ENCODE measurements around the gene CLK4. TPM values are rescaled to one million over a fixed set of nuclear protein-coding genes. Genes with fewer than 3 reads are reported as not detected.

The CLK4 gene
- total and polyA plus RNA-seq, 2 of the 8 experiments (the other 6 are each of a cell fraction or from before 2014, with no cell fraction given) = 8.1 to 12.6 TPM

DNA sequence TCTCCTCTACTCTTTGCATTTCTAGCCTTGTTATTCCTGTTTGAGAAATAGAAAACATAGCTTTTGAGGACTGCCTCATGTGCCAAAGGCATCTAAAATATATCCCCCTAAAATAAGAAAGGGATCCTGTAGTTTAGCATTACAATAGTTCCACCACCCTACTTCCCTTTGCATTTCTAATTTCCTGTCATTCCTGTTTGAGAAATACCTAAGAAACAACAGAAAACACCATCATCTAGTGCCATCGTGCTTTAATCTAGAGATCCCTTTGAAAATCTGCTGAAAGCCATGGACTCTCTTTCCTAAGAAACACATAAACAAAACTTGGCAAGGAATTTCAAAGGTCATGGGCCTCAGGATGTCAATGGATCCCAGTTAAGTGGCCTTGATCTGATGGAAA is 7.5 kb downstream of the CLK4 start:
- peak overlapping the region; percentile 79; the same call in 1 of the 2 replicates for H2BK5ac ChIP-seq (ENCODE audit: low read depth, low read length)
- no peak overlapping the region for H3K4ac ChIP-seq (replicated peaks; ENCODE audit: insufficient read length, low read depth, low read length)
- H3K27me3 ChIP-seq (replicated peaks in 1 of 4; ENCODE audit: control insufficient read depth in 3 of 4, extremely low read depth in 1 of 4, insufficient read depth in 3 of 4, low read length in 3 of 4) = no peaks in the 10 kb centered on the region
- H2AFZ ChIP-seq (ENCODE audit: low read length) = no peak overlapping the region
- no peak for FAIRE-seq
- H3K79me2 ChIP-seq (ENCODE audit: control insufficient read depth in 1 of 2, insufficient read depth in 2 of 2, low read length in 2 of 2) = peaks cover 0 to 35% of the 10 kb centered on the region in 2 experiments; a peak in 2 of 4 replicates
- H2BK20ac ChIP-seq (ENCODE audit: low read length) = no peak overlapping the region
- H4K91ac ChIP-seq (replicated peaks; ENCODE audit: insufficient read length, low read length) = no peak overlapping the region
- no peaks in the 10 kb centered on the region for H3K23me2 ChIP-seq (ENCODE audit: low read depth, low read length)
- no peak overlapping the region for H3K56ac ChIP-seq (replicated peaks; ENCODE audit: insufficient read length, low read depth, low read length)
- no peak overlapping the region for H2BK120ac ChIP-seq (replicated peaks; ENCODE audit: low read depth, low read length)
- 35% methylated on average over 1 of the region's 1 CpG; no CpG with 5 or more reads in 1 of the 2 experiments for WGBS, 2 experiments (ENCODE audit: extremely low coverage in 1 of 2, insufficient coverage in 1 of 2, insufficient read length in 1 of 2, insufficient replicate concordance in 2 of 2, low coverage in 1 of 2, low lambda C conversion rate in 2 of 2, missing lambda C conversion rate in 1 of 2)
- H3K4me2 ChIP-seq (ENCODE audit: insufficient read depth in 1 of 2, low read depth in 2 of 2, low read length in 2 of 2) = peak overlapping the region; percentile 41 to 72
- H3K14ac ChIP-seq (ENCODE audit: insufficient read length) = no peak overlapping the region
- TF ChIP-seq RAD21 (IDR thresholded peaks at IDR 0.05 in 1 of 2, conservative IDR thresholded peaks at IDR 0.05 in 1 of 2; ENCODE audit: low read depth in 2 of 2, low read length in 2 of 2) (no peak), TEAD4 (IDR thresholded peaks at IDR 0.05; ENCODE audit: low read depth, low read length) (0 out of 2 replicates have a peak, but pooled peaks have one; percentile 3), KDM5A (IDR thresholded peaks at IDR 0.05; ENCODE audit: low read length) (no peak), TAF1 (IDR thresholded peaks at IDR 0.05; ENCODE audit: low read depth, low read length) (no peak), SRF (IDR thresholded peaks at IDR 0.05; ENCODE audit: low read depth, low read length) (no peak), SP1 (IDR thresholded peaks at IDR 0.05; ENCODE audit: low read depth, low read length) (no peak), RBBP5 (IDR thresholded peaks at IDR 0.05; ENCODE audit: borderline replicate concordance, low read depth, low read length) (no peak), TAF7 (optimal IDR thresholded peaks at IDR 0.05; ENCODE audit: borderline replicate concordance, low read depth, low read length) (no peak), EZH2 (IDR thresholded peaks at IDR 0.05; ENCODE audit: low read depth, low read length, severe bottlenecking) (no peak), CBX8 (IDR thresholded peaks at IDR 0.05; ENCODE audit: borderline replicate concordance, low read depth, low read length) (no peak), CREB1 (IDR thresholded peaks at IDR 0.05) (no peak), ASH2L (IDR thresholded peaks at IDR 0.05; ENCODE audit: low read length) (peak; percentile 48), RXRA (IDR thresholded peaks at IDR 0.05; ENCODE audit: insufficient read depth, low read depth, low read length) (no peak), BCL11A (IDR thresholded peaks at IDR 0.05; ENCODE audit: low read depth in 2 of 2, low read length in 2 of 2) (no peak)
- peaks cover 2 to 56% (median 27%) of the 10 kb centered on the region in 4 experiments; a peak in 7 of 8 replicates for H3K36me3 ChIP-seq (ENCODE audit: control insufficient read depth in 2 of 4, insufficient read depth in 4 of 4, low read length in 3 of 4)
- no peak overlapping the region for H3K9ac ChIP-seq (replicated peaks in 1 of 4; ENCODE audit: extremely low read depth in 1 of 4, low read depth in 3 of 4, low read length in 3 of 4)
- no peaks in the 10 kb centered on the region for H3K79me1 ChIP-seq (ENCODE audit: low read depth, low read length)
- H2BK15ac ChIP-seq (ENCODE audit: low read length) = no peak overlapping the region
- no peaks in the 10 kb centered on the region for H4K20me1 ChIP-seq (replicated peaks in 1 of 2; ENCODE audit: control insufficient read depth in 1 of 2, insufficient read depth in 2 of 2, low read length in 2 of 2)
- 0 out of 2 replicates have a peak overlapping the region, but pooled peaks have one; percentile 38 for H3K27ac ChIP-seq (ENCODE audit: low read depth, low read length)
- peak overlapping the region; percentile 32; the same call in 1 of the 2 replicates for H2AK5ac ChIP-seq (ENCODE audit: low read depth, low read length)
- H4K5ac ChIP-seq (ENCODE audit: insufficient read length, low read depth, low read length) = no peak overlapping the region
- no peaks in the 10 kb centered on the region for H3K9me3 ChIP-seq (ENCODE audit: insufficient read depth in 2 of 2, low read depth in 1 of 2, low read length in 1 of 2)
- peaks cover 4 to 12% (median 7%) of the 10 kb centered on the region in 4 experiments for H3K4me1 ChIP-seq (replicated peaks in 1 of 4; ENCODE audit: control insufficient read depth in 3 of 4, insufficient read depth in 4 of 4, low read length in 3 of 4)
- H2BK12ac ChIP-seq (ENCODE audit: low read depth, low read length) = no peak overlapping the region
- H3K18ac ChIP-seq (ENCODE audit: extremely low read depth, low read length) = no peak overlapping the region
- H3K23ac ChIP-seq (ENCODE audit: insufficient read length) = no peak overlapping the region
- CTCF ChIA-PET (ENCODE audit: partially characterized antibody) = interaction anchor here (1.1 kb wide), 1 partner anchor 10 kb away, joined by 4 read pairs; no protein-coding TSS in a partner anchor
- POLR2A ChIA-PET (ENCODE audit: partially characterized antibody) = interaction anchor here (0.6 to 0.8 kb wide), 2 partner anchors 52 to 1283 kb away, joined by 3 read pairs; no protein-coding TSS in a partner anchor
- DNase-seq (ENCODE audit: low read depth in 1 of 2, low spot score in 2 of 2) = no peak
- no peak overlapping the region for H4K8ac ChIP-seq (ENCODE audit: extremely low read depth, insufficient read depth, low read length)
- peak overlapping the region in 1 of 4 experiments; percentile 17; a peak in 1 of 8 replicates for H3K4me3 ChIP-seq (ENCODE audit: extremely low read depth in 1 of 4, insufficient read depth in 2 of 4, low read depth in 3 of 4, low read length in 4 of 4)

All from H1 (cell line).